ENCODE data around the gene MYLK3. TPM values are rescaled to one million over a fixed set of nuclear protein-coding genes. Genes with fewer than 3 reads are reported as not detected.

Gene MYLK3
- total RNA-seq, 1 donor from 2014 or later: 0.49 TPM

GRCh38 chr16:46711106-46712058, 36.8 kb downstream of the MYLK3 start:
- TF ChIP-seq, protein P1, sequence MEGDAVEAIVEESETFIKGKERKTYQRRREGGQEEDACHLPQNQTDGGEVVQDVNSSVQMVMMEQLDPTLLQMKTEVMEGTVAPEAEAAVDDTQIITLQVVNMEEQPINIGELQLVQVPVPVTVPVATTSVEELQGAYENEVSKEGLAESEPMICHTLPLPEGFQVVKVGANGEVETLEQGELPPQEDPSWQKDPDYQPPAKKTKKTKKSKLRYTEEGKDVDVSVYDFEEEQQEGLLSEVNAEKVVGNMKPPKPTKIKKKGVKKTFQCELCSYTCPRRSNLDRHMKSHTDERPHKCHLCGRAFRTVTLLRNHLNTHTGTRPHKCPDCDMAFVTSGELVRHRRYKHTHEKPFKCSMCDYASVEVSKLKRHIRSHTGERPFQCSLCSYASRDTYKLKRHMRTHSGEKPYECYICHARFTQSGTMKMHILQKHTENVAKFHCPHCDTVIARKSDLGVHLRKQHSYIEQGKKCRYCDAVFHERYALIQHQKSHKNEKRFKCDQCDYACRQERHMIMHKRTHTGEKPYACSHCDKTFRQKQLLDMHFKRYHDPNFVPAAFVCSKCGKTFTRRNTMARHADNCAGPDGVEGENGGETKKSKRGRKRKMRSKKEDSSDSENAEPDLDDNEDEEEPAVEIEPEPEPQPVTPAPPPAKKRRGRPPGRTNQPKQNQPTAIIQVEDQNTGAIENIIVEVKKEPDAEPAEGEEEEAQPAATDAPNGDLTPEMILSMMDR (IDR thresholded peaks at IDR 0.05; ENCODE audit: partially characterized antibody, unreplicated experiment): no peak
- Mint-ChIP-seq H3K9me3 (ENCODE audit: unreplicated experiment) (no peaks in the 10 kb centered on the region), H3K27ac (ENCODE audit: unreplicated experiment) (no peak overlapping the region), H3K4me3 (ENCODE audit: unreplicated experiment) (no peak overlapping the region), H3K36me3 (ENCODE audit: unreplicated experiment) (no peaks in the 10 kb centered on the region), H3K4me1 (ENCODE audit: low read depth, unreplicated experiment) (no peaks in the 10 kb centered on the region), H3K27me3 (ENCODE audit: unreplicated experiment) (peaks cover 4% of the 10 kb centered on the region)
- no peak for DNase-seq

- no peak overlapping the region for H3K4me3 Mint-ChIP-seq (ENCODE audit: unreplicated experiment)
- no peak overlapping the region for H3K27ac Mint-ChIP-seq (ENCODE audit: unreplicated experiment)
- H3K27me3 Mint-ChIP-seq (ENCODE audit: unreplicated experiment): peaks cover 4% of the 10 kb centered on the region
Observed at GRCh38 chr16:46709469-46710005, 38.6 kb downstream of the MYLK3 start.

GRCh38 chr16:46706642-46707041, 41.5 kb downstream of the MYLK3 start:
- DNase-seq: no peak
- H3K36me3 Mint-ChIP-seq (ENCODE audit: unreplicated experiment): no peaks in the 10 kb centered on the region

More at GRCh38 chr16:46709469-46710005, 38.6 kb downstream of the MYLK3 start:
- Mint-ChIP-seq H3K4me1 (ENCODE audit: low read depth, unreplicated experiment) (no peaks in the 10 kb centered on the region), H3K36me3 (ENCODE audit: unreplicated experiment) (no peaks in the 10 kb centered on the region), H3K9me3 (ENCODE audit: unreplicated experiment) (no peaks in the 10 kb centered on the region)
- TF ChIP-seq, protein P1 (IDR thresholded peaks at IDR 0.05; ENCODE audit: partially characterized antibody, unreplicated experiment): no peak
- no peak for DNase-seq

GRCh38 chr16:46702030-46702429, 46.1 kb downstream of the MYLK3 start:
- no peak for DNase-seq
- Mint-ChIP-seq H3K4me1 (ENCODE audit: low read depth, unreplicated experiment) (no peaks in the 10 kb centered on the region), H3K27ac (ENCODE audit: unreplicated experiment) (no peak overlapping the region), H3K27me3 (ENCODE audit: unreplicated experiment) (no peaks in the 10 kb centered on the region), H3K9me3 (ENCODE audit: unreplicated experiment) (peaks cover 1% of the 10 kb centered on the region), H3K4me3 (ENCODE audit: unreplicated experiment) (no peak overlapping the region), H3K36me3 (ENCODE audit: unreplicated experiment) (no peaks in the 10 kb centered on the region)
- TF ChIP-seq, protein P1 (IDR thresholded peaks at IDR 0.05; ENCODE audit: partially characterized antibody, unreplicated experiment): no peak

More at GRCh38 chr16:46706642-46707041, 41.5 kb downstream of the MYLK3 start:
- H3K9me3 Mint-ChIP-seq (ENCODE audit: unreplicated experiment): no peaks in the 10 kb centered on the region
- no peak overlapping the region for H3K27ac Mint-ChIP-seq (ENCODE audit: unreplicated experiment)
- no peaks in the 10 kb centered on the region for H3K4me1 Mint-ChIP-seq (ENCODE audit: low read depth, unreplicated experiment)
- no peak overlapping the region for H3K4me3 Mint-ChIP-seq (ENCODE audit: unreplicated experiment)
- TF ChIP-seq, protein P1 (IDR thresholded peaks at IDR 0.05; ENCODE audit: partially characterized antibody, unreplicated experiment): no peak
- H3K27me3 Mint-ChIP-seq (ENCODE audit: unreplicated experiment): peaks cover 4% of the 10 kb centered on the region

GRCh38 chr16:46701615-46702014, 46.5 kb downstream of the MYLK3 start:
- no peaks in the 10 kb centered on the region for H3K27me3 Mint-ChIP-seq (ENCODE audit: unreplicated experiment)
- no peak overlapping the region for H3K4me3 Mint-ChIP-seq (ENCODE audit: unreplicated experiment)
- H3K36me3 Mint-ChIP-seq (ENCODE audit: unreplicated experiment): no peaks in the 10 kb centered on the region
- H3K27ac Mint-ChIP-seq (ENCODE audit: unreplicated experiment): no peak overlapping the region
- TF ChIP-seq, protein P1 (IDR thresholded peaks at IDR 0.05; ENCODE audit: partially characterized antibody, unreplicated experiment): no peak
- no peak for DNase-seq
- H3K4me1 Mint-ChIP-seq (ENCODE audit: low read depth, unreplicated experiment): no peaks in the 10 kb centered on the region
- H3K9me3 Mint-ChIP-seq (ENCODE audit: unreplicated experiment): peaks cover 1% of the 10 kb centered on the region
